B cell (primary cell): ENCODE results near the gene DNAAF5. TPM values are rescaled to one million over a fixed set of nuclear protein-coding genes. Genes with fewer than 3 reads are reported as not detected.
A peak's percentile ranks its signal among the peaks of the same experiment; 100 is the strongest.

Source experiments
- ATAC-seq: fragments of 200-7000 bp; cut with Tn5 transposase; one replicate; pipeline ENCODE4 v1.10.0; 2021; ENCODE audit warnings: low read depth, mild to moderate bottlenecking, moderate number of reproducible peaks, moderate library complexity
- CTCF ChIA-PET: fragments of 350-600 bp; sonication (Branson Sonifier 250); formaldehyde crosslinking; loops from one replicate; lab custom pipeline; 2021; ENCODE audit warnings: antibody characterized with exemption, inconsistent platforms; lab: Charles Lee
- POLR2A ChIA-PET: fragments of 350-600 bp; sonication (Branson Sonifier 250); formaldehyde crosslinking; loops from one replicate; lab custom pipeline; 2021; ENCODE audit warnings: antibody characterized with exemption; lab: Charles Lee
- DNase-seq: peaks from one replicate; pipeline ENCODE4 v3.0.0; 2013
- H2AFZ ChIP-seq: 2 replicates; pipeline ENCODE4 v1.6.1; 2012; ENCODE audit warnings: mild to moderate bottlenecking, low read depth, low read length; ENCODE audit not compliant: insufficient read depth, poor library complexity, severe bottlenecking
- H3K27ac ChIP-seq, 2 donors: 1 replicate in 1 of 2; 2 replicates in 1 of 2; pipeline ENCODE4 v1.5.1; 2012 to 2013; ENCODE audit warnings: low read length in 2 of 2, mild to moderate bottlenecking in 2 of 2, moderate library complexity in 1 of 2
- H3K27me3 ChIP-seq, 4 experiments: fragments of 200-600 bp in 1 of 4; sonication (generic) in 1 of 4; replicated peaks in 1 of 4; 1 replicate in 2 of 4; 2 replicates in 2 of 4; pipeline versions ENCODE4 v1.6.1 to v1.7.0; 2013 to 2016; ENCODE audit warnings: low read length in 3 of 4, mild to moderate bottlenecking in 2 of 4, mixed read lengths in 1 of 4, moderate library complexity in 1 of 4; ENCODE audit not compliant: insufficient read depth in 4 of 4, control insufficient read depth in 3 of 4; ENCODE audit errors: control extremely low read depth in 1 of 4
- H3K36me3 ChIP-seq, 2 experiments: replicated peaks in 1 of 2; 1 replicate in 1 of 2; 2 replicates in 1 of 2; pipeline versions ENCODE4 v1.6.1 to v1.7.1; 2013; ENCODE audit warnings: low read length in 1 of 2; ENCODE audit not compliant: insufficient read depth in 2 of 2, control insufficient read depth in 1 of 2; ENCODE audit errors: control extremely low read depth in 1 of 2, extremely low read depth in 1 of 2
- H3K4me1 ChIP-seq, 2 donors: fragments of 200-600 bp in 1 of 2; sonication (generic) in 1 of 2; 1 replicate in 1 of 2; 2 replicates in 1 of 2; pipeline versions ENCODE4 v1.5.1 to v1.6.1; 2013 to 2017; ENCODE audit warnings: low read length in 2 of 2; ENCODE audit not compliant: control insufficient read depth in 2 of 2, insufficient read depth in 2 of 2
- H3K4me2 ChIP-seq: replicated peaks from 2 replicates; pipeline ENCODE3; 2012; ENCODE audit warnings: mild to moderate bottlenecking, low read depth, low read length; ENCODE audit not compliant: poor library complexity, severe bottlenecking
- H3K4me3 ChIP-seq, 5 experiments: fragments of 200-600 bp in 1 of 5; sonication (generic) in 1 of 5; 1 replicate in 3 of 5; 2 replicates in 2 of 5; pipeline versions ENCODE4 v1.5.1 to v1.7.0; 2011 to 2016; ENCODE audit warnings: low read length in 4 of 5, mild to moderate bottlenecking in 4 of 5, low read depth in 2 of 5, control low read depth in 1 of 5, moderate library complexity in 1 of 5; ENCODE audit not compliant: insufficient read depth in 1 of 5; ENCODE audit errors: control extremely low read depth in 1 of 5, extremely low read depth in 1 of 5
- H3K79me2 ChIP-seq: fragments of 200-600 bp; sonication (generic); one replicate; pipeline ENCODE4 v1.6.0; 2016; ENCODE audit warnings: low read length; ENCODE audit not compliant: control insufficient read depth, insufficient read depth
- H3K9ac ChIP-seq: fragments of 200-600 bp; sonication (generic); 2 replicates; pipeline ENCODE4 v1.6.1; 2017; ENCODE audit warnings: mild to moderate bottlenecking, low read length, moderate library complexity
- H3K9me3 ChIP-seq, 3 donors: one replicate each; pipeline versions ENCODE4 v1.6.1 to v1.7.1; 2013; ENCODE audit warnings: low read length in 2 of 3; ENCODE audit not compliant: control insufficient read depth in 2 of 3, insufficient read depth in 1 of 3; ENCODE audit errors: control extremely low read depth in 1 of 3
- H4K20me1 ChIP-seq: 2 replicates; pipeline ENCODE4 v1.6.0; 2012; ENCODE audit warnings: mild to moderate bottlenecking, low read length; ENCODE audit not compliant: insufficient read depth, control insufficient read depth, poor library complexity, severe bottlenecking
- H3K27ac Mint-ChIP-seq: one replicate; pipeline ENCODE4 v1.8.0; 2021; ENCODE audit warnings: mixed read lengths
- H3K27me3 Mint-ChIP-seq: one replicate; pipeline ENCODE4 v1.8.0; 2021; ENCODE audit warnings: mixed read lengths
- H3K4me1 Mint-ChIP-seq: one replicate; pipeline ENCODE4 v1.8.0; 2021; ENCODE audit warnings: mixed read lengths
- H3K4me3 Mint-ChIP-seq: one replicate; pipeline ENCODE4 v1.8.0; 2021; ENCODE audit warnings: mixed read lengths
- H3K9me3 Mint-ChIP-seq: one replicate; pipeline ENCODE4 v1.8.0; 2022; ENCODE audit warnings: mixed read lengths; ENCODE audit not compliant: insufficient read depth
- CTCF ChIP-seq: fragments of 200-600 bp; IDR thresholded peaks from one replicate; pipeline ENCODE4 v1.8.0; 2022; ENCODE audit warnings: antibody characterized with exemption, mild to moderate bottlenecking
- EZH2 ChIP-seq: IDR thresholded peaks from 2 replicates; pipeline ENCODE4 v1.6.1; 2012; ENCODE audit warnings: borderline replicate concordance, low read depth, mild to moderate bottlenecking, moderate library complexity, low read length; ENCODE audit not compliant: insufficient read depth, poor library complexity, severe bottlenecking
- WGBS: methylation state at CpG from one replicate; pipeline ENCODE4 v1.1.5; 2013; ENCODE audit warnings: missing lambda C conversion rate; ENCODE audit not compliant: insufficient coverage; 5-methylcytosine and 5-hydroxymethylcytosine counted together
- intact Hi-C: fragments of 100-400 bp; cut with micrococcal nuclease; formaldehyde crosslinking; loops from one replicate; pipeline ENCODE4 v1.10.0; 2022
- polyA plus RNA-seq: library from polyadenylated mRNA; depleted of rRNA; stranded (reverse); fragments of >200 nt; gene quantifications from 2 replicates; pipeline ENCODE4 v1.2.3, GENCODE V29; 2012
- total RNA-seq, 2 donors: library from RNA; stranded (reverse); fragments of 120-200 nt in 1 of 2; gene quantifications; 1 replicate in 1 of 2; 2 replicates in 1 of 2; pipeline versions ENCODE4 v1.2.3 to v1.2.4, GENCODE V29; 2013 to 2022

The DNAAF5 gene
- total and polyA plus RNA-seq, 2 donors (not counting 1 experiment from before 2014, with no cell fraction given): 18.0 to 21.4 TPM

DNA sequence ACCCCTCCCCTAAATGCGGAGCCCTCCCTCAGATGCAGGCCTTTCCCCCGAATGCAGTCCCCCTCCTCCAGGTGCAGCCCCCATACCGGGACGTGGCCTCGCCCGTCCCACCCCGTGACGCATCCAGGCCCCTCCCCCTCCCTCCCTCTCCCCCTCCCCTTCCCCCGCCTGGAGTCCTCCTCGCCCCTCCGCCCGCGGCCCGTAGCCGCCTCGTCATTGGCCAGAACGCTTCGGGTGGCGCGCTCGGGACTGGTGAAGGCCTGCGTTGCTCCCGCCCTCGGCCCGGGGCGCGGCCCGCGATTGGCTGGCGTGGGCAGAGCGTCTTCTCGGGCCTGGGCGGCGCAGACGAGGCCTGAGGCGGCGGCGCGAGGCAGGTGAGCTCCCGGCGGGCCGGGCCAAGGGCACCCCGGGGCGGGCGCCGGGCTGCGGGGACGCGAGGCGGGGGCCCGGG is 89.8 kb downstream of the DNAAF5 start:
- WGBS: under 1% methylated on average over 42 of the region's 51 CpGs
- peaks cover 46% of the 10 kb centered on the region for H3K79me2 ChIP-seq
- H3K4me1 ChIP-seq: peaks cover 29 to 43% of the 10 kb centered on the region in 2 donors
- ATAC-seq (peak; percentile 92), DNase-seq (peak; percentile 97)
- ChIA-PET POLR2A (interaction anchor here (0.8 to 1.6 kb wide), 2 partner anchors 13 to 16 kb away, joined by 3 to 8 read pairs; partner anchors contain the start of gene SUN1), CTCF (interaction anchor here (0.6 to 1.5 kb wide), 7 partner anchors 10 to 59 kb away, joined by 3 to 4 read pairs (median 3); partner anchors contain the start of gene SUN1)
- H3K9ac ChIP-seq: peak overlapping the region; percentile 75
- Mint-ChIP-seq H3K9me3 (no peaks in the 10 kb centered on the region), H3K27ac (peak overlapping the region; percentile 73), H3K4me3 (peak overlapping the region; percentile 86), H3K27me3 (no peaks in the 10 kb centered on the region), H3K4me1 (peaks cover 58% of the 10 kb centered on the region)
- H3K4me3 ChIP-seq: peak overlapping the region in 4 of 5 experiments; percentile 49 to 71 (median 66)
- H3K27ac ChIP-seq: no peak overlapping the region
- H2AFZ ChIP-seq: peak overlapping the region; percentile 76
- intact Hi-C loops: loop anchor here (10.0 kb wide), 1 partner anchor 92 kb away; the partner anchor contains the start of genes DNAAF5 and PRKAR1B
- peaks cover 40% of the 10 kb centered on the region for H4K20me1 ChIP-seq
- H3K9me3 ChIP-seq: no peaks in the 10 kb centered on the region
- H3K36me3 ChIP-seq: peaks cover 0 to under 1% of the 10 kb centered on the region in 2 experiments
- H3K27me3 ChIP-seq: no peaks in the 10 kb centered on the region
- TF ChIP-seq CTCF (no peak), EZH2 (no peak)
- H3K4me2 ChIP-seq: peak overlapping the region; percentile 94
